ENCODE results near the gene LOXHD1. TPM values are rescaled to one million over a fixed set of nuclear protein-coding genes. Genes with fewer than 3 reads are reported as not detected.

LOXHD1 gene
- total RNA-seq, 2 donors from 2014 or later: 0.27 to 5.5 TPM

DNA sequence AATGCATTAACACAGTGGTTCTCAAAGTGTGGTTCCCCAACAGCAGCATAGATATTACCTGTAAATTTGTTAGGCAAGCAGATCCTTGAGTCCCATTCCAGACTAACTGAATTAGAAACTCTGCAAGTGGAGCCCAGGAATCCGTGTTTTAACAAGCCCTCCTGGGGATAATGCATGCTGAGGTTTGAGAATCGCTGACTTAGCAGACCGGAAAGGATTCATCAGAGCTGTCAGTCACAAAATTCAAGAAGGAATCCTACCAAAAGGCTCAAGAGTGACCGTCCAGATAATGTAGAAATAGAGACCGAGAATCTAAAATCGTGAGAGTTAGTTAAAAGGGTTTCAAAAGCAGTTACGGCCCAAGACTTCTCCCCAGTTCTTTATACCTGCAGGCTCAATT, 66.9 kb downstream of the LOXHD1 start:
- ATAC-seq (ENCODE audit: insufficient number of reproducible peaks, low FRiP score, low read depth) (no peak), DNase-seq (ENCODE audit: low spot score) (no peak)
- Histone ChIP-seq H3K9me3 (no peaks in the 10 kb centered on the region), H3K27me3 (replicated peaks; ENCODE audit: insufficient read depth) (no peaks in the 10 kb centered on the region), H3K4me1 (ENCODE audit: control insufficient read depth in 1 of 2, low read depth in 2 of 2) (no peaks in the 10 kb centered on the region), H3K27ac (no peak overlapping the region), H3K4me3 (no peak overlapping the region), H3K36me3 (no peaks in the 10 kb centered on the region)
- TF ChIP-seq, protein P1, sequence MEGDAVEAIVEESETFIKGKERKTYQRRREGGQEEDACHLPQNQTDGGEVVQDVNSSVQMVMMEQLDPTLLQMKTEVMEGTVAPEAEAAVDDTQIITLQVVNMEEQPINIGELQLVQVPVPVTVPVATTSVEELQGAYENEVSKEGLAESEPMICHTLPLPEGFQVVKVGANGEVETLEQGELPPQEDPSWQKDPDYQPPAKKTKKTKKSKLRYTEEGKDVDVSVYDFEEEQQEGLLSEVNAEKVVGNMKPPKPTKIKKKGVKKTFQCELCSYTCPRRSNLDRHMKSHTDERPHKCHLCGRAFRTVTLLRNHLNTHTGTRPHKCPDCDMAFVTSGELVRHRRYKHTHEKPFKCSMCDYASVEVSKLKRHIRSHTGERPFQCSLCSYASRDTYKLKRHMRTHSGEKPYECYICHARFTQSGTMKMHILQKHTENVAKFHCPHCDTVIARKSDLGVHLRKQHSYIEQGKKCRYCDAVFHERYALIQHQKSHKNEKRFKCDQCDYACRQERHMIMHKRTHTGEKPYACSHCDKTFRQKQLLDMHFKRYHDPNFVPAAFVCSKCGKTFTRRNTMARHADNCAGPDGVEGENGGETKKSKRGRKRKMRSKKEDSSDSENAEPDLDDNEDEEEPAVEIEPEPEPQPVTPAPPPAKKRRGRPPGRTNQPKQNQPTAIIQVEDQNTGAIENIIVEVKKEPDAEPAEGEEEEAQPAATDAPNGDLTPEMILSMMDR (IDR thresholded peaks at IDR 0.05): no peak

DNA sequence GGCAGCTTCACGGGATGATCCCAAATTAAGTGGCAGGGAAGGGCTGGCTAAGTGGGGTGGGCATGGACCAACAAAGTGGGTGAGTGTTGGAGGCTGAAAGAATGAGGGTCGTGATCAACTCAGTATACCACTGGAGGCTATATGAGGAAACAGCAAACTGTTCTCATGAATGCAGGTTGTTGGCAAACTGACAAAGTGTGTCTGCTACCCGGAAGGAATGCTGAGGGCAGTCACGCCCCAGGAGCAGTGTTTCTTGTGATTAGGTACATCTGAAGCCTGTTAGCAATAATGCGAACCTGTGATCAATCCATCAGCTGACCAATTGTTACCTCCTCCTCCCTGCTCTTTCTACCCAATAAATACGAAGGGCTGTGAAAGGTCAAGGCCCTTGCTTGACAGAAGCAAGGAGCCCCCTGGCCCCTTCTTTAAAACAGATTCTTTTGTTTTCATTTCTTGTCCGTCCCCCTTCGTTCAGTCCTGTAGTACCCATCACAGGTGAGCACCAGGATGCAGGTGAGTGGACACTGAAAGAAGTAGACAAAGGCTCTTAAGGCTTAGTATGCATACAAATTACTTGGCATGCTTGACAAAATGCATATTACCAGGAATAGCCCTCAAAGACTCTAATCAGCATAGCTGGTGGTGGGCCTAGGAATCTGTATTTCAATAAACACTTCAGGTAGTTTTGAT, 67.9 kb downstream of the LOXHD1 start:
- H3K4me1 ChIP-seq (ENCODE audit: control insufficient read depth in 1 of 2, low read depth in 2 of 2): no peaks in the 10 kb centered on the region
- H3K9me3 ChIP-seq: no peaks in the 10 kb centered on the region
- H3K4me3 ChIP-seq: no peak overlapping the region
- TF ChIP-seq, protein P1 (IDR thresholded peaks at IDR 0.05): no peak
- no peaks in the 10 kb centered on the region for H3K36me3 ChIP-seq
- no peaks in the 10 kb centered on the region for H3K27me3 ChIP-seq (replicated peaks; ENCODE audit: insufficient read depth)
- H3K27ac ChIP-seq: no peak overlapping the region
- ATAC-seq (ENCODE audit: insufficient number of reproducible peaks, low FRiP score, low read depth): no peak
- no peak for DNase-seq (ENCODE audit: low spot score)

DNA sequence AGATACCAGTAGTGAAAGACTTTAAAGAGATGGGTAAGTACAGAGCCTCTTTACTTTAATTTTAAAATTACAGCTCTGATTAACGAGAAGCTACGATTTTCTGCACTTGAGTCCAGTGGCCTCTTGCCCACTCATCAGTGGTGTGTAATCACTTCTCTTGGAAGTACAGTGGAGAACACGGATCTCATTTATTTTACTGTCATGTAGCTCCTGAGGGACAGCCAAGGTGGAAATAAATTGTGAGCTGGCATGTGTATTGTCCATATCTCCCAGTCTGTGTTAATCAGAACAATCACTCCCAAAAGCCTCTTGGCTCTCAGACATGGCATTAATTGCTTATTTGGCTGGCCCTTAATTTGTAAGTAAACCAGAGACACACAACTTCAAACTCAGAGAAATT, 69.4 kb downstream of the LOXHD1 start:
- TF ChIP-seq, protein P1 (IDR thresholded peaks at IDR 0.05): no peak
- no peak for DNase-seq (ENCODE audit: low spot score)
- Histone ChIP-seq H3K4me1 (ENCODE audit: control insufficient read depth in 1 of 2, low read depth in 2 of 2) (no peaks in the 10 kb centered on the region), H3K27me3 (replicated peaks; ENCODE audit: insufficient read depth) (no peaks in the 10 kb centered on the region), H3K27ac (no peak overlapping the region), H3K4me3 (no peak overlapping the region), H3K36me3 (no peaks in the 10 kb centered on the region), H3K9me3 (no peaks in the 10 kb centered on the region)
- ATAC-seq (ENCODE audit: insufficient number of reproducible peaks, low FRiP score, low read depth): no peak

DNA sequence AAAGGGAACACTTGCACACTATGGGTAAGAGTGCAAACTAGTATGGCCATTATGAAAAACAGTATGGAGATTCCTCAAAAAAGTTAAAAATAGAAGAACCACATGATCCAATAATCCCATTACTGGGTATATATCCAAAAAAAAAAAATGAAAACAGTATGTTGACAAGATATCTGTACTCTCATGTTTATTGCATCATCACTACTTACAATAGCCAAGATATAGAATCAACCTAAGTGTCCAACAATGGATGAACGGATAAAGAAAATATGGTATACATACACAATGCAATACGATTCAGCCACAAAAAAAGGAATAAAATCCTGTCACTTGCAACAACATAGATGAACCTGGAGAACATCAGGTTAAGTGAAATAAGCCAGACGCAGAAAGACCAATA, 73.3 kb downstream of the LOXHD1 start:
- Histone ChIP-seq H3K4me3 (no peak overlapping the region), H3K4me1 (ENCODE audit: control insufficient read depth in 1 of 2, low read depth in 2 of 2) (no peaks in the 10 kb centered on the region), H3K9me3 (peaks cover 3% of the 10 kb centered on the region), H3K27me3 (replicated peaks; ENCODE audit: insufficient read depth) (no peaks in the 10 kb centered on the region), H3K27ac (no peak overlapping the region), H3K36me3 (no peaks in the 10 kb centered on the region)
- DNase-seq (ENCODE audit: low spot score) (no peak), ATAC-seq (ENCODE audit: insufficient number of reproducible peaks, low FRiP score, low read depth) (no peak)
- TF ChIP-seq, protein P1 (IDR thresholded peaks at IDR 0.05): no peak

DNA sequence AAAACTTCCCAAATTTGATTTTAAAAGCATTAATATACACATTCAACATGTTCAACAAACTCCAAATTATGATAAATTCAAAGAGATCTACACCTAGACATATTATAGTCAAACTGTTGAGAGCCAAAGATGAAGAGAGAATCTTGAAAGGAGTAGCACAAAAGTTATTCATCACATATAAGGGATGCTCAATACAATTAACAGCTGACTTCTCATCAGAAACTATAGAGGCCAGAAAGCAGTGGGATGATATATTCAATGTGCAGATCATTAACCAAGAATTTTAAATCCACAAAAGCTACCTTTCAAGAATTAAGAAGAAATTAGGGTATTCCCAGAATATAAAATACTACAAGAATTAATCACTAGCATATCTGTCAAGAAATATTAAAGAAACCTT, 75.4 kb downstream of the LOXHD1 start:
- ATAC-seq (ENCODE audit: insufficient number of reproducible peaks, low FRiP score, low read depth): no peak

More for the DNA sequence above, 75.4 kb downstream of the LOXHD1 start:
- TF ChIP-seq, protein P1 (IDR thresholded peaks at IDR 0.05): no peak
- Histone ChIP-seq H3K4me3 (no peak overlapping the region), H3K36me3 (no peaks in the 10 kb centered on the region), H3K27me3 (replicated peaks; ENCODE audit: insufficient read depth) (no peaks in the 10 kb centered on the region), H3K4me1 (ENCODE audit: control insufficient read depth in 1 of 2, low read depth in 2 of 2) (no peaks in the 10 kb centered on the region), H3K9me3 (peaks cover 3% of the 10 kb centered on the region), H3K27ac (no peak overlapping the region)
- DNase-seq (ENCODE audit: low spot score): no peak
